ENCODE data around the gene TMPRSS4. TPM values are rescaled to one million over a fixed set of nuclear protein-coding genes. Genes with fewer than 3 reads are reported as not detected.

TMPRSS4 gene
- total RNA-seq, 1 experiment from 2014 or later = not detected

DNA sequence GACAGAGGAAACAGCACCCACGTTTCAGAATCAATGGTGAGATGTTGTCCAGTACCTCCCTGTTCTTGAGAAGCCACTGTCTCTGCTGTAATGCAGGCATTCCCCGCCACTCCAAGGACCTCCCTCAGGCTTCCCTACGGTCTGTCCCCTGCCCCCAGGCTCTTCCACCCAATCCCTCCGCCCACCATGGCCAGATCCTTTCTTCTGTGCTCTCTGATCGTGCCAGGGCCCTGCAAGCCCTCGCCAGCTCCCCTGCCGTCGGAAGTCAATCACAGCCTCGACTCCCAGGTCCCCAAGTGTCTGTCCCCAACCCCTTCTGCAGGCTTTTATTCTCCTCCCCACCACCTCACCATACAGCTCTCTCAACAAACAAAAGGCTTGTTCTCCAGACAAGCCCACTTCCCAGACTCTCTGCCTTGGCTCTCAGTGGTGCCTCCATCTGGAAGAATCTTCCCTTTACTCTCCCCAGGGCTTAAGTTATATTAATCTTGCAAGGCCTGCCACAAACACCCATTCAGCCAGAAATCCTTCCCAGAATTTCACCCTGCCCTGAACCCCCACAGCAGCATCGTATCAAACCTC lies 62.1 kb downstream of the TMPRSS4 start:
- TF ChIP-seq EZH2 (IDR thresholded peaks at IDR 0.05; ENCODE audit: borderline replicate concordance, low read depth, low read length, poor library complexity, severe bottlenecking) = no peak
- TF ChIP-seq, protein P1, sequence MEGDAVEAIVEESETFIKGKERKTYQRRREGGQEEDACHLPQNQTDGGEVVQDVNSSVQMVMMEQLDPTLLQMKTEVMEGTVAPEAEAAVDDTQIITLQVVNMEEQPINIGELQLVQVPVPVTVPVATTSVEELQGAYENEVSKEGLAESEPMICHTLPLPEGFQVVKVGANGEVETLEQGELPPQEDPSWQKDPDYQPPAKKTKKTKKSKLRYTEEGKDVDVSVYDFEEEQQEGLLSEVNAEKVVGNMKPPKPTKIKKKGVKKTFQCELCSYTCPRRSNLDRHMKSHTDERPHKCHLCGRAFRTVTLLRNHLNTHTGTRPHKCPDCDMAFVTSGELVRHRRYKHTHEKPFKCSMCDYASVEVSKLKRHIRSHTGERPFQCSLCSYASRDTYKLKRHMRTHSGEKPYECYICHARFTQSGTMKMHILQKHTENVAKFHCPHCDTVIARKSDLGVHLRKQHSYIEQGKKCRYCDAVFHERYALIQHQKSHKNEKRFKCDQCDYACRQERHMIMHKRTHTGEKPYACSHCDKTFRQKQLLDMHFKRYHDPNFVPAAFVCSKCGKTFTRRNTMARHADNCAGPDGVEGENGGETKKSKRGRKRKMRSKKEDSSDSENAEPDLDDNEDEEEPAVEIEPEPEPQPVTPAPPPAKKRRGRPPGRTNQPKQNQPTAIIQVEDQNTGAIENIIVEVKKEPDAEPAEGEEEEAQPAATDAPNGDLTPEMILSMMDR (conservative IDR thresholded peaks at IDR 0.05; ENCODE audit: low read depth, low read length) = no peak
- no TSS peak for BruUV-seq (replicated peaks)
- POLR2A ChIA-PET (ENCODE audit: low non-redundant PET) = no interaction called here
- no peaks in the 10 kb centered on the region for H3K9me3 ChIP-seq (ENCODE audit: low read depth, low read length, poor library complexity, severe bottlenecking)
- H3K27me3 ChIP-seq (replicated peaks; ENCODE audit: insufficient read depth, low read depth, low read length, poor library complexity) = no peaks in the 10 kb centered on the region
- no peak overlapping the region for H3K4me3 ChIP-seq (ENCODE audit: low read depth, low read length, poor library complexity, severe bottlenecking)
- CTCF ChIA-PET = no interaction called here
- no peak for DNase-seq (ENCODE audit: low spot score)
- no peaks in the 10 kb centered on the region for H3K4me1 ChIP-seq (ENCODE audit: insufficient read depth, low read length, poor library complexity, severe bottlenecking)
- H3K36me3 ChIP-seq (ENCODE audit: insufficient read depth, low read length, poor library complexity, severe bottlenecking) = no peaks in the 10 kb centered on the region
- intact Hi-C loops (cut with micrococcal nuclease; ENCODE audit: unreplicated experiment) = no loop called here
- no peak overlapping the region for H3K27ac ChIP-seq (ENCODE audit: low read depth, low read length, poor library complexity, severe bottlenecking)

DNA sequence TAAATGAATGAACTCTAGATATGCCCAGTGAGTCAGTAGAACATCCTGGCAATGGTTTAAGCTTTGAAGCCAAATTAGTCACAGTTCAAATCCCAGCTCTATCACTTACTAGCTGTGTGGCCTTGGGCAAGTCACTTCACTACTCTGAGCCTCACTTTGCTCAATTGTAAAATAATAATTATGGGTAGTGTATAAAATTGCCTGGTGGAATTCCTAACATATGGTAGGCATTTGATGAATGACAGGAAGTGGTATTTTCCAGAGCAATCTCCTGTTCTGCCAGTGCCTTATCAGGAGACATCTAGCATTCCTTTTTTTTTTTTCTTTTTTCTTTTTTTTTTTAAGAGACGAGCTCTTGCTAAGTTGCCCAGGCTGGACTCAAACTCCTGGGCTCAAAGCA lies 62.7 kb downstream of the TMPRSS4 start:
- intact Hi-C loops (cut with micrococcal nuclease; ENCODE audit: unreplicated experiment) = no loop called here
- H3K27ac ChIP-seq (ENCODE audit: low read depth, low read length, poor library complexity, severe bottlenecking) = no peak overlapping the region
- H3K4me3 ChIP-seq (ENCODE audit: low read depth, low read length, poor library complexity, severe bottlenecking) = no peak overlapping the region
- no peaks in the 10 kb centered on the region for H3K27me3 ChIP-seq (replicated peaks; ENCODE audit: insufficient read depth, low read depth, low read length, poor library complexity)
- ChIA-PET POLR2A (ENCODE audit: low non-redundant PET) (interaction anchor here (0.7 kb wide), 1 partner anchor 24 kb away, joined by 20 read pairs; no protein-coding TSS in a partner anchor), CTCF (interaction anchor here (0.6 kb wide), 2 partner anchors 22 to 24 kb away, joined by 4 to 6 read pairs; no protein-coding TSS in a partner anchor)
- no peak for DNase-seq (ENCODE audit: low spot score)
- no peaks in the 10 kb centered on the region for H3K4me1 ChIP-seq (ENCODE audit: insufficient read depth, low read length, poor library complexity, severe bottlenecking)
- BruUV-seq (replicated peaks) = no TSS peak
- no peaks in the 10 kb centered on the region for H3K36me3 ChIP-seq (ENCODE audit: insufficient read depth, low read length, poor library complexity, severe bottlenecking)
- no peaks in the 10 kb centered on the region for H3K9me3 ChIP-seq (ENCODE audit: low read depth, low read length, poor library complexity, severe bottlenecking)
- TF ChIP-seq, protein P1 (conservative IDR thresholded peaks at IDR 0.05; ENCODE audit: low read depth, low read length) = no peak
- TF ChIP-seq EZH2 (IDR thresholded peaks at IDR 0.05; ENCODE audit: borderline replicate concordance, low read depth, low read length, poor library complexity, severe bottlenecking) = no peak

DNA sequence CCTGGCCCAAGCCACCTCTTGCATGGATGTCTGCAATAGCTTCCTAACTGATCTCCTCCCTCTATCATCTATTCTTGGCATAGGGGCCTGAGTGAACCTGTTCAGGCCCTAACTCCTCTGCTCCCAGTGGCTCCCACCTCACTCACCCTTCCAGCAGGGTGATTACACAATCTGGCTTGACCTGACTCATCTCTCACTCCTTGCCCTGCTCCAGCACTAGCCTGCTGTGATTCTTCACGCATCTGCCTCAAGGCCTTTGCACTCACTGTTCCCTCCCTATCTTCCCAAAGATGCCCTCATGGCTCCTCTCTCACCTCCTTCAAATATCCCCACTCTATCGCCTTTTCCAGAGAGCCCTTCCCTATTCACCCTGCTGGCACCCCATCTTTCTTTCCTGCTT lies 65.2 kb downstream of the TMPRSS4 start:
- H3K36me3 ChIP-seq (ENCODE audit: insufficient read depth, low read length, poor library complexity, severe bottlenecking) = no peaks in the 10 kb centered on the region
- POLR2A ChIA-PET (ENCODE audit: low non-redundant PET) = no interaction called here
- H3K4me3 ChIP-seq (ENCODE audit: low read depth, low read length, poor library complexity, severe bottlenecking) = no peak overlapping the region
- H3K27me3 ChIP-seq (replicated peaks; ENCODE audit: insufficient read depth, low read depth, low read length, poor library complexity) = no peaks in the 10 kb centered on the region
- no peaks in the 10 kb centered on the region for H3K9me3 ChIP-seq (ENCODE audit: low read depth, low read length, poor library complexity, severe bottlenecking)
- H3K4me1 ChIP-seq (ENCODE audit: insufficient read depth, low read length, poor library complexity, severe bottlenecking) = peaks cover 14% of the 10 kb centered on the region
- no peak for DNase-seq (ENCODE audit: low spot score)
- intact Hi-C loops (cut with micrococcal nuclease; ENCODE audit: unreplicated experiment) = no loop called here
- TF ChIP-seq, protein P1 (conservative IDR thresholded peaks at IDR 0.05; ENCODE audit: low read depth, low read length) = no peak
- no peak for TF ChIP-seq EZH2 (IDR thresholded peaks at IDR 0.05; ENCODE audit: borderline replicate concordance, low read depth, low read length, poor library complexity, severe bottlenecking)
- H3K27ac ChIP-seq (ENCODE audit: low read depth, low read length, poor library complexity, severe bottlenecking) = no peak overlapping the region
- BruUV-seq (replicated peaks) = no TSS peak
- CTCF ChIA-PET = no interaction called here
